ENCODE data around the gene KCNQ1. TPM values are rescaled to one million over a fixed set of nuclear protein-coding genes. Genes with fewer than 3 reads are reported as not detected.

KCNQ1 gene
- total RNA-seq, 2 experiments from 2014 or later, result 20.4 to 24.3 TPM

GRCh38 chr11:2451916-2452315, 7.1 kb downstream of the KCNQ1 start:
- Mint-ChIP-seq H3K4me3 (no peak overlapping the region), H3K27ac (no peak overlapping the region), H3K36me3 (ENCODE audit: low read depth) (peaks cover 8% of the 10 kb centered on the region), H3K9me3 (peaks cover 3% of the 10 kb centered on the region), H3K27me3 (no peaks in the 10 kb centered on the region), H3K4me1 (peaks cover 17% of the 10 kb centered on the region)
- CTCF ChIA-PET, result no interaction called here
- no peak for DNase-seq
- POLR2A ChIA-PET, result no interaction called here

- no peak for DNase-seq
- H3K36me3 Mint-ChIP-seq (ENCODE audit: low read depth), result peaks cover 4% of the 10 kb centered on the region
- peaks cover 3% of the 10 kb centered on the region for H3K9me3 Mint-ChIP-seq
- POLR2A ChIA-PET, result no interaction called here
- H3K4me3 Mint-ChIP-seq, result no peak overlapping the region
- CTCF ChIA-PET, result no interaction called here
- no peaks in the 10 kb centered on the region for H3K27me3 Mint-ChIP-seq
- H3K4me1 Mint-ChIP-seq, result peaks cover 11% of the 10 kb centered on the region
- no peak overlapping the region for H3K27ac Mint-ChIP-seq
Measured at GRCh38 chr11:2452321-2453012, 7.7 kb downstream of the KCNQ1 start.

GRCh38 chr11:2453436-2453835, 8.6 kb downstream of the KCNQ1 start:
- Mint-ChIP-seq H3K4me1 (peaks cover 3% of the 10 kb centered on the region), H3K36me3 (ENCODE audit: low read depth) (peaks cover 4% of the 10 kb centered on the region), H3K27me3 (no peaks in the 10 kb centered on the region), H3K4me3 (no peak overlapping the region), H3K27ac (no peak overlapping the region), H3K9me3 (peaks cover 3% of the 10 kb centered on the region)
- CTCF ChIA-PET, result no interaction called here
- no peak for DNase-seq
- POLR2A ChIA-PET, result no interaction called here

- H3K36me3 Mint-ChIP-seq (ENCODE audit: low read depth), result peaks cover 4% of the 10 kb centered on the region
- H3K9me3 Mint-ChIP-seq, result peaks cover 3% of the 10 kb centered on the region
- H3K4me3 Mint-ChIP-seq, result no peak overlapping the region
- no peaks in the 10 kb centered on the region for H3K27me3 Mint-ChIP-seq
- CTCF ChIA-PET, result interaction anchor here (1.2 kb wide), 1 partner anchor 9 kb away, joined by 6 read pairs; no protein-coding TSS in a partner anchor
- H3K27ac Mint-ChIP-seq, result no peak overlapping the region
- peaks cover 2% of the 10 kb centered on the region for H3K4me1 Mint-ChIP-seq
- POLR2A ChIA-PET, result no interaction called here
- DNase-seq, result no peak
Measured at GRCh38 chr11:2458321-2458720, 13.5 kb downstream of the KCNQ1 start.

GRCh38 chr11:2459016-2459725, 14.4 kb downstream of the KCNQ1 start:
- H3K27ac Mint-ChIP-seq, result no peak overlapping the region
- peaks cover 3% of the 10 kb centered on the region for H3K9me3 Mint-ChIP-seq
- POLR2A ChIA-PET, result no interaction called here
- CTCF ChIA-PET, result interaction anchor here (1.0 to 1.2 kb wide), 2 partner anchors 8 to 14 kb away, joined by 5 to 6 read pairs; no protein-coding TSS in a partner anchor
- DNase-seq, result no peak
- H3K27me3 Mint-ChIP-seq, result no peaks in the 10 kb centered on the region
- H3K4me3 Mint-ChIP-seq, result no peak overlapping the region
- peaks cover 4% of the 10 kb centered on the region for H3K36me3 Mint-ChIP-seq (ENCODE audit: low read depth)
- peaks cover 2% of the 10 kb centered on the region for H3K4me1 Mint-ChIP-seq

GRCh38 chr11:2459796-2460531, 15.2 kb downstream of the KCNQ1 start:
- no peaks in the 10 kb centered on the region for H3K27me3 Mint-ChIP-seq
- H3K9me3 Mint-ChIP-seq, result peaks cover 3% of the 10 kb centered on the region
- no peak overlapping the region for H3K27ac Mint-ChIP-seq
- H3K36me3 Mint-ChIP-seq (ENCODE audit: low read depth), result peaks cover 4% of the 10 kb centered on the region
- POLR2A ChIA-PET, result no interaction called here
- CTCF ChIA-PET, result interaction anchor here (1.0 kb wide), 1 partner anchor 13 kb away, joined by 5 read pairs; no protein-coding TSS in a partner anchor
- no peak overlapping the region for H3K4me3 Mint-ChIP-seq
- H3K4me1 Mint-ChIP-seq, result peaks cover 2% of the 10 kb centered on the region
- DNase-seq, result no peak

GRCh38 chr11:2460540-2461252, 15.9 kb downstream of the KCNQ1 start:
- ChIA-PET POLR2A (no interaction called here), CTCF (interaction anchor here (1.2 kb wide), 1 partner anchor 72 kb away, joined by 3 read pairs; no protein-coding TSS in a partner anchor)
- Mint-ChIP-seq H3K27me3 (no peaks in the 10 kb centered on the region), H3K36me3 (ENCODE audit: low read depth) (no peaks in the 10 kb centered on the region), H3K9me3 (no peaks in the 10 kb centered on the region), H3K27ac (no peak overlapping the region), H3K4me1 (peaks cover 2% of the 10 kb centered on the region), H3K4me3 (no peak overlapping the region)
- DNase-seq, result no peak

- peaks cover 7% of the 10 kb centered on the region for H3K4me1 Mint-ChIP-seq
- CTCF ChIA-PET, result interaction anchor here (1.2 kb wide), 1 partner anchor 71 kb away, joined by 3 read pairs; no protein-coding TSS in a partner anchor
- H3K4me3 Mint-ChIP-seq, result no peak overlapping the region
- DNase-seq, result no peak
- POLR2A ChIA-PET, result no interaction called here
- no peak overlapping the region for H3K27ac Mint-ChIP-seq
- no peaks in the 10 kb centered on the region for H3K9me3 Mint-ChIP-seq
- no peaks in the 10 kb centered on the region for H3K36me3 Mint-ChIP-seq (ENCODE audit: low read depth)
- no peaks in the 10 kb centered on the region for H3K27me3 Mint-ChIP-seq
Measured at GRCh38 chr11:2461253-2461955, 16.6 kb downstream of the KCNQ1 start.

GRCh38 chr11:2461956-2462542, 17.2 kb downstream of the KCNQ1 start:
- Mint-ChIP-seq H3K9me3 (no peaks in the 10 kb centered on the region), H3K27me3 (no peaks in the 10 kb centered on the region), H3K36me3 (ENCODE audit: low read depth) (no peaks in the 10 kb centered on the region), H3K27ac (no peak overlapping the region), H3K4me3 (no peak overlapping the region), H3K4me1 (peaks cover 13% of the 10 kb centered on the region)
- POLR2A ChIA-PET, result no interaction called here
- CTCF ChIA-PET, result interaction anchor here (1.2 kb wide), 1 partner anchor 71 kb away, joined by 3 read pairs; no protein-coding TSS in a partner anchor
- no peak for DNase-seq

- POLR2A ChIA-PET, result no interaction called here
- H3K4me1 Mint-ChIP-seq, result peaks cover 18% of the 10 kb centered on the region
- CTCF ChIA-PET, result no interaction called here
Measured at GRCh38 chr11:2462543-2462985, 17.8 kb downstream of the KCNQ1 start.

GRCh38 chr11:2462986-2463765, 18.4 kb downstream of the KCNQ1 start:
- ChIA-PET POLR2A (no interaction called here), CTCF (interaction anchor here (0.5 kb wide), 1 partner anchor 751 kb away, joined by 3 read pairs; no protein-coding TSS in a partner anchor)
- no peak for DNase-seq
- Mint-ChIP-seq H3K9me3 (no peaks in the 10 kb centered on the region), H3K4me3 (no peak overlapping the region), H3K27me3 (no peaks in the 10 kb centered on the region), H3K36me3 (ENCODE audit: low read depth) (no peaks in the 10 kb centered on the region), H3K27ac (peak overlapping the region; percentile 36), H3K4me1 (peaks cover 24% of the 10 kb centered on the region)

More at GRCh38 chr11:2462543-2462985, 17.8 kb downstream of the KCNQ1 start:
- H3K4me3 Mint-ChIP-seq, result no peak overlapping the region
- H3K36me3 Mint-ChIP-seq (ENCODE audit: low read depth), result no peaks in the 10 kb centered on the region
- peak overlapping the region; percentile 36 for H3K27ac Mint-ChIP-seq
- no peaks in the 10 kb centered on the region for H3K27me3 Mint-ChIP-seq
- H3K9me3 Mint-ChIP-seq, result no peaks in the 10 kb centered on the region
- DNase-seq, result no peak

Measured in activated CD4-positive, alpha-beta T cell treated with anti-CD3 and anti-CD28 coated beads, Interleukin-2, amount 10 ng/mL, durations not matched to agents 7 days and 5 days (primary cell).